DOHH2 (cell line): ENCODE measurements around the gene NPIPB8.
"Not testable (repeated sequence)": the region's sequence is repeated elsewhere in the genome, so short reads cannot be mapped to it uniquely, and the experiment has no call there.

Experiments used
- CTCF ChIP-seq: fragments of 200-600 bp; sonication (generic); IDR thresholded peaks from one replicate; pipeline ENCODE4 v1.5.1; 2014; ENCODE audit warnings: antibody characterized with exemption, mild to moderate bottlenecking, low read depth, low read length; ENCODE audit not compliant: poor library complexity, severe bottlenecking
- EZH2phosphoT487 ChIP-seq: fragments of 200-600 bp; sonication (generic); IDR thresholded peaks from 2 replicates; pipeline ENCODE4 v1.6.1; 2017; ENCODE audit warnings: borderline replicate concordance, mild to moderate bottlenecking, antibody characterized with exemption, low read length, moderate library complexity, mixed read lengths

- not testable (repeated sequence) for TF ChIP-seq CTCF, EZH2phosphoT487
Measured at GRCh38 chr16:28620316-28620715, 17.5 kb upstream of the NPIPB8 start.
